AG04450 (cell line): Measurements from ENCODE around the gene ADAM10. TPM values are rescaled to one million over a fixed set of nuclear protein-coding genes. Genes with fewer than 3 reads are reported as not detected.

Experiments
- CTCF ChIA-PET: fragments of 300-600, 350-600 bp; formaldehyde crosslinking; extraction: SDS; loops from one replicate; lab custom pipeline; 2022; ENCODE audit warnings: antibody characterized with exemption, inconsistent platforms; lab: Charles Lee
- POLR2A ChIA-PET: fragments of 350-600 bp; formaldehyde crosslinking; extraction: SDS; loops from one replicate; lab custom pipeline; 2021; ENCODE audit warnings: antibody characterized with exemption, inconsistent platforms; lab: Yijun Ruan, JAX
- DNase-seq: peaks from one replicate; pipeline ENCODE4 v3.0.0-alpha.2; 2011; ENCODE audit warnings: low read depth, low spot score
- H3K27ac ChIP-seq: one replicate; pipeline ENCODE4 v1.5.1; 2012; ENCODE audit warnings: low read depth, low read length, control low read depth
- H3K27me3 ChIP-seq: one replicate; pipeline ENCODE4 v1.6.0; 2012; ENCODE audit warnings: low read length; ENCODE audit not compliant: control insufficient read depth, insufficient read depth
- H3K4me3 ChIP-seq: 2 replicates; pipeline ENCODE4 v1.5.1; 2011; ENCODE audit warnings: mild to moderate bottlenecking, low read depth, low read length, control low read depth
- H3K9me3 ChIP-seq: 2 replicates; pipeline ENCODE4 v1.5.1; 2012; ENCODE audit warnings: low read length; ENCODE audit not compliant: control insufficient read depth, insufficient read depth
- CTCF ChIP-seq: IDR thresholded peaks from 2 replicates; pipeline ENCODE4 v1.5.1; 2011; ENCODE audit warnings: low read depth, low read length, control low read depth, inconsistent platforms
- polyA plus RNA-seq: library from polyadenylated mRNA; depleted of rRNA; stranded (reverse); fragments of >200 nt; gene quantifications from 2 replicates; pipeline ENCODE4 v1.2.3, GENCODE V29; 2011

The ADAM10 gene
- polyA plus RNA-seq, 1 experiment: 220 TPM

GRCh38 chr15:58639992-58640391 is 109.5 kb downstream of the ADAM10 start:
- Histone ChIP-seq H3K27ac (no peak overlapping the region), H3K4me3 (no peak overlapping the region), H3K9me3 (no peaks in the 10 kb centered on the region), H3K27me3 (no peaks in the 10 kb centered on the region)
- TF ChIP-seq CTCF: no peak
- ChIA-PET POLR2A (no interaction called here), CTCF (interaction anchor here (0.6 to 1.3 kb wide), 3 partner anchors 27 to 412 kb away, joined by 3 to 7 read pairs (median 3); no protein-coding TSS in a partner anchor)
- no peak for DNase-seq

GRCh38 chr15:58639002-58639756 is 110.3 kb downstream of the ADAM10 start:
- ChIA-PET POLR2A (interaction anchor here (0.6 kb wide), 1 partner anchor 425 kb away, joined by 10 read pairs; no protein-coding TSS in a partner anchor), CTCF (interaction anchor here (1.3 kb wide), 1 partner anchor 411 kb away, joined by 7 read pairs; no protein-coding TSS in a partner anchor)
- H3K9me3 ChIP-seq: no peaks in the 10 kb centered on the region
- H3K4me3 ChIP-seq: no peak overlapping the region
- H3K27me3 ChIP-seq: no peaks in the 10 kb centered on the region
- H3K27ac ChIP-seq: no peak overlapping the region
- DNase-seq: no peak
- TF ChIP-seq CTCF: no peak

GRCh38 chr15:58632789-58633188 is 116.7 kb downstream of the ADAM10 start:
- Histone ChIP-seq H3K27me3 (no peaks in the 10 kb centered on the region), H3K27ac (no peak overlapping the region), H3K4me3 (no peak overlapping the region), H3K9me3 (no peaks in the 10 kb centered on the region)
- CTCF ChIA-PET: no interaction called here
- POLR2A ChIA-PET: no interaction called here
- no peak for TF ChIP-seq CTCF
- DNase-seq: no peak

GRCh38 chr15:58631319-58631718 is 118.2 kb downstream of the ADAM10 start:
- Histone ChIP-seq H3K4me3 (no peak overlapping the region), H3K27ac (no peak overlapping the region), H3K9me3 (no peaks in the 10 kb centered on the region), H3K27me3 (no peaks in the 10 kb centered on the region)
- ChIA-PET POLR2A (no interaction called here), CTCF (no interaction called here)
- no peak for DNase-seq
- TF ChIP-seq CTCF: no peak

- no peak for DNase-seq
- Histone ChIP-seq H3K9me3 (no peaks in the 10 kb centered on the region), H3K27ac (no peak overlapping the region), H3K27me3 (no peaks in the 10 kb centered on the region), H3K4me3 (no peak overlapping the region)
- ChIA-PET CTCF (no interaction called here), POLR2A (no interaction called here)
- TF ChIP-seq CTCF: no peak
Observed at GRCh38 chr15:58629625-58630024, 119.9 kb downstream of the ADAM10 start.
